DMS 273 (cell line): ENCODE measurements around the gene HSPD1.

ENCODE experiments used
- DNase-seq: peaks from one replicate; lab custom pipeline; 2025; ENCODE audit not compliant: unreplicated experiment; lab: John Stamatoyannopoulos, UW

HSPD1 gene

GRCh38 chr2:197499594-197500502 lies at the start of gene HSPD1, which contains the start of gene HSPE1:
HSPD1 (minus strand) TSS chr2:197499840; CDS start chr2:197498848, 992 bp downstream.
HSPE1 (plus strand) TSS chr2:197500379; CDS start chr2:197500437, 58 bp downstream.
- peak; percentile 100 for DNase-seq

DNA sequence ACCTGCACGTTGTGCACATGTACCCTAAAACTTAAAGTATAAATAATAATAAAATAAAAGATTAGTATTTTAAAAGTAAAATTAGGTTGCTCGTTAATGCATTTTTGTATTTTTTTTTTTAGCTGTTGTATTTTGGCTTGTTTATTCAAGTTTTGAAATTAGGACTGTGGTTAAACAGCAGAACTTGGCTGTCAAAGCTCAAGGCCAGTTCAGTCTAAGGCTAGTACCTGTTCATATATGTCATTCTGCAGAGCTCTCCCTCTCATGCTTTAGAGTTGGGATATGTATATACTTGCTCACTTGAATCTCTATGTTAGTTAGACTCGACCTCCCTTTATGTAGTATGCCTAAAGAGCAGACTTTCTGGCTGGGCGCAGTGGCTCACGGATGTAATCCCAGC lies 48.9 kb upstream of the HSPD1 start:
- no peak for DNase-seq

DNA sequence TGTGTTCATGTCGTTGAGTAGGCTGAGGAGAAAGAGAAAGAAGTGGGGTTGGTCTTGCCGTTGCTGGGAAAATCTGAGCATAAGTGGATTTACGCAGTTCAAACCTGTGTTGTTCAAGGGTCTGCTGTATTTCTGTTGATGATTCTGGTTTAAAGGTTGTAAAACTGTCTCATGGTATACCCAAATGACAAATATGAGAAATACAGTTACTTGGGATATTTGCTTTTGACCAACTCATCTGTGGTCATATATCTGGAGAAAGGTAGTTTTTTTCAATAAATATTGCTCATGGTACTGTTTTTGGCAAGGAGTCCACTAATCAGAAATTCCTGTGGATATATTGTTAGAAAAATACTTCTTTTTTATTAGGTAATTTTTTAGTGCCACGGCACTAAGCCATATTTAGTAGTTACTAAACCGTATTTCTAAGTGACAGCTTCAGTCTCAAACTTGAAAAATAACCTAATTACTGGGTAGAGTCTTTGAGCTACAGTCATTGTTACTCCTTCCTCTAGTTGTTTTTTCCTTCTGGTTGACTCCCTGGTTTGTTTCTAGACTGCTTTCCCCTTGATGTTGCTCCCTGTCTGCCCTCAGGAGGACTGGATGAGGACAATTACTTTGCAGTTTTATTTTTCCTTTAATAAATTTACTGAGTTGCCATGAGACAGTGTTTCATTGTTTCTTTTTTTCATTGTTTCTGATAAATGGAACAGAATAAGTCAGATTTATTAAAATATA lies 47.7 kb upstream of the HSPD1 start:
- no peak for DNase-seq

DNA sequence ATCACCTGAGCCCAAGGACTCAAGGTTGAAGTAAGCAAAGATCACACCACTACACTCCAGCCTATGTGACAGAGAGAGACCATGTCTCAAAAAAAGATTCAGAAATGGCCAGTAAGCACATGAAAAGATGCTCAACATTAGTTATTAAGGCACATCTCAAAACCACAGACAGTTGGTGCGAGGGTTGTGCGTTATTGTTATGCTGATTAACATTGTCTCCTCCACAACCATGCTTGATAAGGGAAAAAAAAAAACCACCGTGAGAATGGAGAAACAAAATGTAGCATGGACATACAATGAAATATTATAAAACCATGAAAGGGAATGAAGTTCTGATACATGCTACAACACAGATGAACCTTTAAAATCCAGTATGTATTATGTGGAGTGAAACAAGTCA lies 43.6 kb upstream of the HSPD1 start:
- no peak for DNase-seq

- DNase-seq = no peak
These were observed 40.1 kb upstream of the HSPD1 start for GRCh38 chr2:197539734-197540133.

DNA sequence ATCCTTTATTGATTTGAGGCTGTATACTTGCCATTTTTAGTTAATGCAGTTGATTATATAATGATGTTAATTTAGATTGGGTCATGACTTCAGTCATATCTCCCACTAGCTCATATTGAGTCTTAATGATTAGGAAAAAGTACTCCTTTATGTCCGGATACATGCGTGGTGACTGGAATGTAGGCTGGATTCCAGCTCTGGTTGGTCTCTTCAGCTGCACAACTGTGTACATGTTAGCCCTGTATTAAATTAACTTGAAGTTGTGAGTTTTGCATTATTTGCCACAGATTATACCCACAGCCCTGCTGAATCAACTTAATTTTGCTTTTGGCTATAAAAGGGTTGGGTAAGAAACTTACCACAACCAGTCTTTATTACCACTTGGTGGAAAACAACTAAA lies 38.8 kb upstream of the HSPD1 start:
- DNase-seq = no peak

DNA sequence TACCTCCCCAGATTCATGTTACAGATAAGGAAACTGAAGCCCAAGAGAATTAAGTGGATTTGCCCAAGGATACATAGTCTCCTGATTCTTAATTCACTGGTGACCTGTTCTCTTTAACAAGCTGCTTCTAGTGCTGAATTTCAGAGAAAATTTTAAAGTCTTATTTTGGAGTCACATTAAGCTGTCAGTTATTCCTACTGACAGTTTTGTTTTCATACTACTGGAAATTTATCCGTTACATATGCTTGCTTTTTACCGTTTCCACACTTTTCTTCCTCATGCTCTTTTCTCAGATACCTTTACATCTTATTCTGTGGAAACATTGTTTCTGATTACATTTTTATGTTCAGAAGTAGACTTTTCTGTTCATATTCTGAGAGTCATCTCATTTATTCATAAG lies 17.5 kb upstream of the HSPD1 start:
- no peak for DNase-seq

GRCh38 chr2:197516393-197516761 lies 16.7 kb upstream of the HSPD1 start:
- peak; percentile 55 for DNase-seq

DNA sequence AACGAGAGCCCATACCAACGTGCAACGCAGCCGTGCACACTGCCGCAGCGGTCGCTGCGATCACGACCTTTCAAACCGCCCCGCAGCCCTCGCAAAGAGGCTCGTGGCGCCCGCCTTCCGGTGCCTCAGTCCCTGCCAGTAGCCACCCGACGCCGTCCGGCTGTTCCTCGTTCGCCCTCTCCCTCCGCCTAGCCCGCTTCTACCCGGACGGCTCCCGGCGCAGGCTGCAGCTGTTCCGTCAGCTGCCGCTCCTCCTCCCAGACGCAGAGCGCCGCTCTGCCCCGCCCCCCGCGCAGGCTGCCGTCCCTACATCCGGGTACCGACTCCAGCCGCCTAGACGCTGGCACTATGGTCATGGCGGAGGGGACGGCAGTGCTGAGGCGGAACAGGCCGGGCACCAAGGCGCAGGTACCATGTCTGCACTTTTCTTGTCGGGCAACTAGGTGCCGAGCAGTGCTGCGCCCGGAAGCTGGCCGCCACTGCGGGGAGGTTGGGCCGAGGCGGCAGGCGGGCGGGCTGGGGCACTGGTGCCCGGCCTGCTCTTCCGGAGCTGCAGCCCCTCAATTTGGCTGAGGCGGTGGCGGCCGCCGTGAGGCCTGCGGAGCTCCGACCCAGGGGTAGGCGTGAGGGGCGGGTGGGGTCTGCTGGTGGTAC lies 16.2 kb upstream of the HSPD1 start, which contains the start of gene MOB4:
TSS of gene MOB4 (plus strand) at position 328 of the 654 bp plus-strand sequence. CDS start at position 349, 21 bp downstream.
- peak; percentile 99 for DNase-seq

GRCh38 chr2:197515315-197515738 lies 15.7 kb upstream of the HSPD1 start:
- peak; percentile 88 for DNase-seq

DNA sequence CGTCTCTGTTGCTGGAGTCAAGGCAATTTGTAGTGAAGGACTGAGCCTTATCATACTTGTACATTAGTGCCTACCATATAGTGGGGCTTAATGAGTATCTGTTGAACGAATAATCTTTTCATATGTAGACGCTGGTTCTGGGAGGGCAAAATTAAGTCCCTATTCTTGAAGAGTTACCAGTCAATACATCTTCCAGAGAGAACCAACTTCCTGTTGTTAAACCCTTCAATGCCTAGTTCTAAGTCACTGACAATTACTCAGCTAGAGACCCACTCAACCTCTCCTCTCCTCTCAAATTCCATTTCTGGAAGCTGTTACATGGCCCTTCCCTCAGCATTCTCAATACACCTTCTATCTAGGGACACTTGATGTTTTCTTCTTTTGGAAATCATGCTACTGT lies 15.1 kb upstream of the HSPD1 start:
- peak; percentile 49 for DNase-seq

DNA sequence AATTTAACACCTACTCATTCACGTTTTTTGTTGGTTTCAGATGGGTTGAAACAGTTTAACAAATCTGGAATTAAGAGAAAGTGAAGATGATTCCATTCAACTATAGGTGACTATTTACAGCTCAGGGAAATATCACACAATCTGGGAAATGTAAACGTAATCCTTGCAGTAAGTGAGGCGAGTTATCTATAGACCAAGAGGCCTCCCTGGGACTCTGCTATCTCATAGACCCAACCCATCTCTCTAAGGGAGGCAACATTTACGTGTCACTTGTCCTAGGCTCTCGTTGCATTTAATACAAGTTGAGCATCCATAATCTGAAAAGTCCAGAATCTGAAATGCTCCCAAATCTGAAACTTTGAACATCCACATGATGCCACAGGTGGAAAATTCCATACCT lies 14.3 kb upstream of the HSPD1 start:
- no peak for DNase-seq

DNA sequence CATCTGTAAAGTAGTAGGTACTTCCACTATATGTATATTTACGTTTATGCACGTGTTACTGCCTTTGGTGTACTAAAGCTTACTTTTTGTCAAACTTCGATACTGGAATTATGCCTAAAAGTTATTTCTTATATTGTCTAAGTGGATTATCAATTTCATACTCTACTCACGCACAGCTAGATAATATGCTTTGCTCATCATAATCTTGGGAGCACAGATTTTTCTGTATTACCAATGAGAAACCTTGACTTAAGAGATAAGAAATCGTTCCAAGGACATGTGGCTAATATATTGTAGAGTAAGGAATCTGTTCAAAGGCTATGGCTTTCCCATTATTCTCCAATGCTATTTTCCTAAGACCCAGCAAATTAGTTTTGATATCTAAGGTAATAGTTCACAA lies 7.0 kb upstream of the HSPD1 start:
- DNase-seq = no peak

DNA sequence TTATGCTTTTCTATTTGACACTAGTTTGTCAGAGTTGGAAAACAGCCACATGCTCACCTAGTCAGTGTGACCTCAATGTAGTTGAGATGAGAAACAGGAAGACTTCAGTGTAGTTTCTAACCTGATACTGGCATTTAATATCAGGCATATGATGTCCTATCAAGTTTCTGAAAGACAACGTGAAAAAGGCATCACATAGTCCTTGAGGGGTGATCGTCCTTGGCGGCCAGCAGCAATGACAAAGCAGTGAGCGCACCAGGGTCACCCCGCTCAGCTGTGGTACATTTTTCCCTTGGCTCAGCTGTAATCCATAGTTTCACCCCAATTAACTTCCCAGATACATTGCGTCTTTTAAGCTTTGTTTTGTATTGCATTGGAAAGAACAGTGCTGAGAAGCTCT lies 4.9 kb upstream of the HSPD1 start:
- no peak for DNase-seq

- no peak for DNase-seq
These were observed 4.4 kb upstream of the HSPD1 start for GRCh38 chr2:197504000-197504399.

GRCh38 chr2:197502685-197503084 lies 3.0 kb upstream of the HSPD1 start:
- no peak for DNase-seq

GRCh38 chr2:197502201-197502600 lies 2.6 kb upstream of the HSPD1 start:
- no peak for DNase-seq

GRCh38 chr2:197500503-197501131 lies 977 bp upstream of the HSPD1 start:
- no peak for DNase-seq

GRCh38 chr2:197498937-197499593 lies 575 bp downstream of the HSPD1 start:
- DNase-seq = peak; percentile 66

GRCh38 chr2:197498235-197498936 lies 1.3 kb downstream of the HSPD1 start:
- peak; percentile 19 for DNase-seq
